Measurements from ENCODE around the gene HECW1.

Gene HECW1

GRCh38 chr7:43276547-43276946 lies 164.1 kb downstream of the HECW1 start:
- no peak for DNase-seq

GRCh38 chr7:43278088-43278644 lies 165.7 kb downstream of the HECW1 start:
- no peak for DNase-seq

- no peak for DNase-seq
Measured at GRCh38 chr7:43281268-43281667, 168.8 kb downstream of the HECW1 start.

GRCh38 chr7:43283706-43284105 lies 171.3 kb downstream of the HECW1 start:
- no peak for DNase-seq

GRCh38 chr7:43289826-43290225 lies 177.4 kb downstream of the HECW1 start:
- no peak for DNase-seq

- DNase-seq: no peak
Measured at GRCh38 chr7:43290978-43291377, 178.5 kb downstream of the HECW1 start.

GRCh38 chr7:43291789-43292188 lies 179.3 kb downstream of the HECW1 start:
- DNase-seq: no peak

- DNase-seq: no peak
Measured at GRCh38 chr7:43292384-43292783, 179.9 kb downstream of the HECW1 start.

- DNase-seq: no peak
Measured at GRCh38 chr7:43294080-43294630, 181.7 kb downstream of the HECW1 start.

GRCh38 chr7:43295429-43295828 lies 183.0 kb downstream of the HECW1 start:
- no peak for DNase-seq

GRCh38 chr7:43296306-43296705 lies 183.9 kb downstream of the HECW1 start:
- DNase-seq: no peak

- DNase-seq: no peak
Measured at GRCh38 chr7:43298617-43299016, 186.2 kb downstream of the HECW1 start.

GRCh38 chr7:43300121-43300520 lies 187.7 kb downstream of the HECW1 start:
- DNase-seq: no peak

GRCh38 chr7:43302211-43302711 lies 189.8 kb downstream of the HECW1 start:
- DNase-seq: no peak

GRCh38 chr7:43302773-43303460 lies 190.5 kb downstream of the HECW1 start:
- DNase-seq: no peak

- peak; percentile 10 for DNase-seq
Measured at GRCh38 chr7:43303740-43304241, 191.3 kb downstream of the HECW1 start.

- DNase-seq: no peak
Measured at GRCh38 chr7:43306404-43306803, 194.0 kb downstream of the HECW1 start.

- no peak for DNase-seq
Measured at GRCh38 chr7:43307522-43307921, 195.1 kb downstream of the HECW1 start.

- no peak for DNase-seq
Measured at GRCh38 chr7:43308913-43309705, 196.7 kb downstream of the HECW1 start.

GRCh38 chr7:43309706-43310022 lies 197.2 kb downstream of the HECW1 start:
- no peak for DNase-seq

GRCh38 chr7:43311052-43311451 lies 198.6 kb downstream of the HECW1 start:
- DNase-seq: no peak

GRCh38 chr7:43311694-43312093 lies 199.2 kb downstream of the HECW1 start:
- no peak for DNase-seq

GRCh38 chr7:43313628-43314378 lies 201.4 kb downstream of the HECW1 start:
- DNase-seq: no peak

All from CD4-positive, alpha-beta T cell treated with Interleukin-6 for 4 hours (primary cell).